Vagina (tissue), 2 donors: ENCODE results near the gene DOK3.

ENCODE experiments used
- CTCF ChIP-seq, 3 experiments: fragments of 450-650 bp in 2 of 3; fragments of 200-600 bp in 1 of 3; sonication (generic) in 1 of 3; IDR thresholded peaks; one replicate each; pipeline ENCODE4 v1.5.1; 2017 to 2019; ENCODE audit warnings: antibody characterized with exemption in 3 of 3, mild to moderate bottlenecking in 2 of 3, moderate library complexity in 2 of 3
- POLR2A ChIP-seq, 2 donors: fragments of 450-650 bp; IDR thresholded peaks; one replicate each; pipeline ENCODE4 v1.6.1; 2017; ENCODE audit warnings: antibody characterized with exemption in 2 of 2, mild to moderate bottlenecking in 2 of 2, moderate library complexity in 2 of 2
- POLR2AphosphoS5 ChIP-seq, 2 donors: sonication (generic); formaldehyde crosslinking; IDR thresholded peaks; one replicate each; pipeline ENCODE4 v1.9.0; 2017; ENCODE audit warnings: antibody characterized with exemption in 2 of 2, mild to moderate bottlenecking in 2 of 2, low read depth in 1 of 2; ENCODE audit not compliant: insufficient read depth in 1 of 2

DNA sequence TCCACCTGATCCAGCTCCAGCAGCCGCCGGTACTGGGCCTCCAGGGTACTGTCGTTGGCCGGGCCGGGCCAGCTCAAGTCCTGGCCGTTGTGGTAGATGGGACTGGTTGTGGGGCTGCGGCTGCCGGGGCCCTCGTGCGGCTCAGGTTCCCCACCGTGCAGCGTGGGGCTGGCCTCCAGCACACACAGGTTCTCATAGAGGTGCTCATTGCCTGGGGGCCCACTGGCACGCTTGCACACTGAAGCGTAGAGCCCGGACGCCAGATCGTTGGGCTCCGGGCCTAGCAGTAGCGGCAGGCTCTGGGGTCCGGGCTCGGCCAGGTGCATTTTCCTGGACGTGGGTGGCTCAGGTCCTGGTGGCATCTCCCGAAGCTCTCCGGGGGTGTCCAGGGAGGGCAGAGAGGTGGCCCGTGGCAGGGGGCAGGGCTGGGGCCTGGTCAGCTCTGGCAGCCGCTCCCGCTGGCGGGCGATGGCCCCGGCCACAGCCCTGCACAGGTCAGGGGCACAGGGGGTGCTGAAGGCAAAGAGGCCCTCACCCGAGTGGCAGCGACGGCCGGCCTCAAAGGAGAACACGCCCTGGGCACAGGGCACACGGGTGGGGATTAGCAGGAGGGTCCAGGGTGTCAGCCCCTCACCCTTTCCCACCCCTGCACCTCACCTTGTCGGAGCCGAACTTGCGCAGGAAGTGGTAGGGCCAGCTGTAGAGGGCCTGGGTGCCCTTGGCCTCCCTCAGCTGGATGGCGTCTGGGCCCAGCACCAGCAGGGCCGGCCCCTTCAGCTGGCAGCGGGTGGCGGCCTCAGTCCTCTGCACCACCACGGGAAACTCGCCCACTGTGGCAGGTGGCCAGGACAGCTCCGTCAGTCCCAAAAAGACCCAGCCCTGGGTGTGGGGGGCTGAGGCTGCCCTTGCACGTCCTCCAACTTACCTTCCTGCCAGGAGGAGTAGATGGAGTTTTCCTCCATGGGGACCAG lies 5.3 kb downstream of the DOK3 start:
- TF ChIP-seq CTCF (IDR thresholded peaks at IDR 0.05): no peak
- TF ChIP-seq POLR2AphosphoS5 (IDR thresholded peaks at IDR 0.05; ENCODE audit: insufficient read depth in 1 of 2, low read depth in 1 of 2): no peak
- no peak for TF ChIP-seq POLR2A (IDR thresholded peaks at IDR 0.05)
